GM21390 (cell line): ENCODE data around the gene PYGB.

Experiments used
- ATAC-seq: cut with Tn5 transposase; IDR thresholded peaks from one replicate; pipeline ENCODE4 v1.9.1; 2021; ENCODE audit not compliant: unreplicated experiment

The PYGB gene

DNA sequence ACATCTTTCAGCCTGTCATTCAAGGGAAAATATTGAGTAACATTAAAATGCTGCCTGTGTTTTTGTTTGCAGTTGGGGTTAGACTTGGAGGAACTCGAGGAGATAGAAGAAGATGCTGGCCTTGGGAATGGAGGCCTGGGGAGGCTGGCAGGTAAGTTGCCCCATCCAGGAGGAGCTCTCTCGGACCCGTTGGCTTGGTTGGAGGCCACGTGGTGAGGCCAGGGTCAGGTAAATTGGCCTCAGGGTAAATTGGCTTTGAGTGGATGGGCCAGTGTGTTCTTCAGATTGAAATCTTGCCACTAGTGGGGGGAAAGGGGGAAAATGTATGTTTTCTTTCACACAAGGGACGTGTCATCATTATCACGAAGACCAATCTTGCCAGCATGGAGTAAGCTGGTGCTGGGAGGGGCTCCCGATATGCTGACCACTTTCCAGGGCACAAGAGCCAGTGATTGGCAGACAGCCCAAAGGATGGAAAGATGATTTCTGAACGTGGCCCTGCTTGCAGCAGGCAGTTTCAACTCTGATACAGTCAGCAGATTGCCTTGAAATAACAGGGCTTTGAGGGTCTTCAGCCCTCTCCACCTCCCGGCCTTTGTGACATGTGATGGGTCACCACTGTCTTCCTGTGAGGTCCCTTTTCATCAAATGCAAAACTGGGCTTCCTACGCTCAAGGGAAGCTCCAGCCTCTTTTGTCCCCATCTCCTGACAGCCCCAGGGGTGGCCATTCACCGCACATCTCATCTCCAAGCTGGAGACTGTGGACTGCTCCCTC, 21.4 kb downstream of the PYGB start:
- ATAC-seq, result no peak

DNA sequence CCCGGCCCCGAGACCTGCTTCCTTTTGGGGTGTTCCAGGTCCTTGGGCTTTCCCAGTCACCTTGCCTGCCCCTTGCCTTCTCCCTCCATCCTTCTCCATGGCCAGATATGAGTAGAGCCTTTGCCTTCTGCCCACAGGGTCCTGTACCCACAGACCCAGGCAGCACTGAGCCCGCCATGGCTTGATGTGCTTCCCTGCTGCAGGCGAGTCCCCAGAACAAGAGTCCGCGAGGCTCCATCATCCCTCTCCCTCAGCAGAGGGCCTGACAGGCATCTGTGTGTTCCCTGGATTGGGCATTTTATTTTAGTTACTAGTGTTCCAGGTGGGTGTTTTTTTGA, 21.9 kb downstream of the PYGB start:
- no peak for ATAC-seq

DNA sequence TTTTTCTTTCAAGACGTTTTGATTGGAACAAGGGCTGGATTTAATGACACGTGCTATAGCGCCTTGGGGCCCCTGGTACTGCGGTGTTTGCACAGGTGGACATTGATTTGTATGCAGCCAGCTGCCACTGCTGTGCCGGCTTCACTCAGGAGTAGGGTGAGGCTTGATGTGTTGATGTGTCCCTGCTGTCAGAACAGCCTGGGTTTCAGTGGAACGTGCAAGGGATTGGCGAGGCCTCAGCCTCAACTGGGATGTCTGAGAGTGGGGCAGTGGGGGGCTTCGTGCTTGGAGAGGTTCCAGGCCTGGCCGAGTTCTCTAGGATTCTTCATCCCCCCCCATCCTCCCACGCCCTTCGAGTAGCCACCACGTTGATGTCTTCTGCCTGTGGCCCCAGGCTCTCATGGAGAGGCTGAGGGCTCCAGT, 23.0 kb downstream of the PYGB start:
- ATAC-seq, result no peak

DNA sequence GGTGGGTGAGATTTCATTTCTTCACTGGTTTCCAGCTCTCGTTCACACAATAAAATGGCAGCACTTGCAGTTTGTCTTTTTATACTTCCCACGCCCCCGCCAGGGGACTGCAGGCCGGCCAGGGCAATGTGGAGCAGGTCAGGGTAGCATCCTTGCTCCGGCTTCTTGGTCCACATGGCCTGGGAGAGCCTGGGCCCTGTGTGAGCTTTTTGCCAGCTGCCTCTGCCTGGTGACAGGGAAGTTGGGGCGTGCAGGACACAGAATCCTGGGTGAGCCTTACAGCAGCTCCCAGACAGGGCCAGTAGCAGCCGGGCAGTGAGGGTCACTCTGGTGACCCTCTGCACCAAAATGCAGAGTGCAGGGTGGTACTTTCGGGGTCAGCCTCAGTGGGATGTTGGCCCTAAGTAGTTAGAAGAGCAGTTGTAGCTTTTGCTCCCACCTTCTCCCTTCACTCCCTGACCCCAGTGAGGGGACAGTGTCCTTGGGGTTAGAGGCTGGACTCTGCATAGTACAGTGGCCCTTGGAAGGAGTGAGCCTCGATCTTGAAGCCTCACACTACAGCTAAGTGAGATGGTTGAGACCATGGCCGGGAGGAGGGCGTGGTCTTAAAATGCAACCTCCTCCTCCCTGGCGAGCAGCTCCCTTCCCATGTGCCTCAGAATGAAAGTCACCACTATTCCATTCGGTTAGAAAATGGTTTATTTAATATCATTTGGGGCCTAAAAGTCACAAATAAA, 23.8 kb downstream of the PYGB start:
- ATAC-seq, result no peak

DNA sequence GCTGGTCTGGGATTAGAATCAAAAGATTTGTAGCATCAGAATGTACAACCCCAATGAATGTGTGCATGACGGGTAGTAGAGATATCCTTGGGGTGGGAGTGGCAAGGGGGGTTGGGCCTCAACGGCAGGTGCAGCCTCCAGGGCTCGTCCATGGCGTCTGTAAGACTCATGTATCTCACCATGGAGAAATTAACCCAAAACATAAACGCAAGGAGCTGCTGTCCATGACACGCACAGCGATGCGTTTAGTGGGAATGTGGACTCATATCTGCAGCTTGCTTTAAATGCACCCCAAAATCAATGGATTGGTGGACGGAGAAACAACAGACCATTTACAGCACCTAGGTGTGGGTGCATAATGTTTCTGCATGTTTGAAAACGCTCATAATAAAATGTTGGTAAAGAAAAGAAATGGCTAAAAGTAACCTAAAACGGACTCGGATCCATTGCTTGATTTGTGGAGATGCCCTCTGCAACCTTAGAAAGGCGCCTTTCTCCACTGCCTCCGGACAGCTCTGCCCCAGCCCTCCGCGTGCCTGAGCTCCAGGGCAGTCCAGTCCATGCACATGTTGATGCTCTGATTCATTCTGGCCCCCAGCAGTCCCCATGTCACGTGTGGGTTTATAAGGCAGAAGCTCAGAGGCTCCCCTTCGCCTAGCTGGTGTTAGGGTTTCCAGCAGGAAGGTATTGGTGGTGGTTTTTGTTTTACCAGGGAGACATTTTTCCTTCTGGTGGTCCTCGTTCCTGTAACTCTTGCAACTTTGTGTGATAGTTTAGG, 24.5 kb downstream of the PYGB start:
- ATAC-seq, result no peak

DNA sequence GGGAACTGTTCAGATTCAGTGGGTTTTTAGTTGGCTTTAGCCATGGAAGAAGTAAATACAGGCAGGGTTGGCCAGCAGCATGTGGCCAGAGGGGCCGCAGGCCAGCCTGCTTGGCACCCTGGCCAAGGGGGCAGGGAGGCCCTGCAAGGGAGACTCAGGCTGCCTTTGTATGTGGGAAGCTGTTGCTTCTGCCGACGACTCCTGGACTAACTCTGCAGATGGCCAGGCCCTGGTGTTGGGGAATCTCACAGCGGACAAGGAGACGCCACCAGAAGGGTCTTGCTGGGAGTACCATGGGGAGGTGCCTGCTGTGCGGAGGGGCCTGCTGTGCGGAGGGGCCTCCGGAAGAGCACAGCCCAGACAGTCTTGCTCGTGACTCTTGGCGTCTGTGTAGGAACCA, 25.2 kb downstream of the PYGB start:
- ATAC-seq, result no peak

DNA sequence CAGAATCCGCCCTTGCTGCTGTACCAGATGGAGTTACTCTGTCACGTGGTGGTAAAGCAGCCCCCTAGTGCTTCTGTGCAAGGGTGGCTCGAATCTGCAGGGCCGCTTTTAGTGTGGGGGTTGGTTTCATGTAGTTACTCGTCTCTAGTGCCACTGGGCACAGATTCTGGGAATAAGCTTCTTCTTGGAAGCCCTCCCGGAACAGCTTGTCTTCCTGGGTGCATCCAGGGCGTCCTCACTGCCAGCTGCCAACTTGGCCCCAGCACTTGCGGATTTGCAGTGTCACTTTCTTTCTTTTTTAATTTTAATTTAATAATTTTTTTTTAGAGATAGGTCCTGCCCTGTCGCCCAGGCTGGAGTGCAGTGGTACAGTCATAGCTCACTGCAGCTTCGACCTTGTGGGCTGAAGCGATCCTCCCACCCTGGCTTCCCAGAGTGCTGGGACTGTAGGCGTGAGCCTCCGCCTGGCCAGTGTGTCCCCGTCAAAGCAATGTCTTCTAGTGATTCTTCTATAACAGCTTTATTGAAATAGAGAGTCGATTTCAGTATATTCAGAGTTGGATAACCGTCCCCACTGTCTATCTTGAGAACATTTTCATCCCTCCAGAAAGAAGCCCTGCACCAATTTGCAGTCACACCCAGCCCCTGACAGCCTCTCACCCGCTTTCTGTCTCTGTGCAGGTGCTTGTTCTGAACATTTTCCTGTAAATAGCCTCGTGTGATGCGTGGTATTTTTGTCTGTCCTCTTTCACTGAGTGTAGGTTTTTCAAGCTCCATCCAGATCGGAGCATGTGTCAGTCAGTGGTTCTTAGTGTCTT, 25.9 kb downstream of the PYGB start:
- ATAC-seq, result no peak

DNA sequence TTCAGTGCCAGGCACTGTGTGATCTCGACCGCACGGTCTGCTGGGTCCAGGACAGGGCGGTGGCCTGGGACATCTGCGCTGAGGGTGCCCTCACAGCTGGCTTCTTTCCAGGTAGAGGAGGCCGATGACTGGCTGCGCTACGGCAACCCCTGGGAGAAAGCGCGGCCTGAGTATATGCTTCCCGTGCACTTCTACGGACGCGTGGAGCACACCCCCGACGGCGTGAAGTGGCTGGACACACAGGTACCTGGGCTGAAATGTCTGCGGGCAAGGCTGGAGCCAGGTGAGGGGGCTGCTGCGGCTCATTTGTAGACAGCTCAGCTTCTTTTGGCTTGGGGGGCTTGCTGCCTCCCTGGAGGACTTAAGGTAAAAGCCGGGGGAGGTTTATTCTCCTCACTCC, 26.6 kb downstream of the PYGB start:
- ATAC-seq, result no peak

DNA sequence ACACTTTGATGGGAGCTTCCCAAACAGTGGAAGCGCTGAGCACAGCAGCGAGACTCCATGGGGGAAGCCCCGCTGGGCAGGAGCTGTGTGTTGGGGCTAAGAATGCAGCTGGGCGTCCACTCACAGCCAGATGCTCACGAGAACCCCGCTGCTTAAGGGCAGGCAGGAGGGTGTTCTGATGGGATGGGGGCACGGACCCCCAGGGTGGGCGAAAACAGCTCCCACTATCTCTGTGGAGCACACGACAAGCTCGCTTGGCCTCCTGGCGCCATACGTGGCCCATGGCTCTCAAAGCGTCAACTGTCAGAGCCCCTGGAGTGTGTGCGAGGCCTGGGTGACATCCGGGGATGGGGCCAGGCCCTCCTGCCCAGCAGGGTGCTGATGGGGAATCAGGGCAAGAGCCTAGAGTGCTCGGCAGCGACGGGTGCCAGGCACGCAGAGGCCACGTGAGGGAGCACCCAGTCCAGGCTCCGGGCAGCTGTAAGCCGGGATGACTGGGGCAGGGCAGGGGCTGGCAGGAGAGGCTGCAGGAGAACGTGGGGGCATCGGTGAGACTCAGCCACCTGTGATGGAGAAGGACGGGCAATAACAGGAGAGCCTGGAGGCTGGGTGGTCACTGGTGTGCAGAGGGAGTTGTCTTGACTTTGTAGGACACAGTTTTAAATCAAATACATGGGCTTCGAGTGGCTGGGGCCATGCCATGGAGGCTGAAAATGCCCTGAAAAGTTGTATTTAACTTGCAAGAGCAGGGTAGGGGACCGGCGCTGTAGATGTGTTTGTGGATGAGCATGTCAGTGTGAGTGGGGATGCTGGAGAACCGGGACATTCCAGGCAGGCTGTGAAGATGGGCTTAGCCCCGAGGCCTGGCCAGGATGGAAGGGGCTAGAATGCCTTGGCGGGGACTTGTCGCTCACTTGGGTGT, 27.3 kb downstream of the PYGB start:
- ATAC-seq, result no peak

DNA sequence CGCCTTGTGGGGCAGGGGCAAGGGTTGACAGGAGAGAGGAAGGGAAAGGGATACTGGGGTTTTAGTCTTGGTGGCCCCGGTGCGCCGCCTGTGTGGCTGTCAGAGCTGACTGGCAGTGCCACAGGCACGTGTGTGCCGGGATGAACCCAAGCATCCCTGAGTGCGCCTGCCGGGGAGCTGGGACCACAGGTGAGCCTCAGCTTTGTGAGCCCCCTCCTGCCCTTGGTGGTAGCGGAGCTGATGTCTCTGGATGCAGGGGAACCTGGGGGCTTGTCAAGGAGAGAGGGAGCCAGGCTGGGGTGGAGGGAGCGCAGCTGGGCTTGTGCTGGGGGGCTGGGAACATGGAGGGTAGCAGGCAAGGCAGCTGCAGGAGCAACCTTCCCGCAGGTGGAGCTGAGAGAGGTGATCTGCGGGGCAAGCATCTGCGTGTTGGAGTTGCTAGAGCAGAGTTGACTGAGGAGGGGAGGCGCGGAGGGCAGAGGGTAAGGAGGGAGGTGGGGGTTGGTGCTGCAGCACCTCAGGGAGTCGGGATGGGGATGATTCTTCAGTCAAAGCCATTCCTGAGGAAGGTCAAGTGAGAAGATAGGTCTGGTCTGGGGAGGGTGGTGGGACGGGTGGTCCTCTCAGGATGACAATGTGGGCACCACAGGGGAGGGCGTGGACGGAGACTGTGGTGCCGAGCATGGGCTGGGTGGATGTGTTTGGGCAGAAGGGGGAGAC, 28.1 kb downstream of the PYGB start:
- no peak for ATAC-seq

DNA sequence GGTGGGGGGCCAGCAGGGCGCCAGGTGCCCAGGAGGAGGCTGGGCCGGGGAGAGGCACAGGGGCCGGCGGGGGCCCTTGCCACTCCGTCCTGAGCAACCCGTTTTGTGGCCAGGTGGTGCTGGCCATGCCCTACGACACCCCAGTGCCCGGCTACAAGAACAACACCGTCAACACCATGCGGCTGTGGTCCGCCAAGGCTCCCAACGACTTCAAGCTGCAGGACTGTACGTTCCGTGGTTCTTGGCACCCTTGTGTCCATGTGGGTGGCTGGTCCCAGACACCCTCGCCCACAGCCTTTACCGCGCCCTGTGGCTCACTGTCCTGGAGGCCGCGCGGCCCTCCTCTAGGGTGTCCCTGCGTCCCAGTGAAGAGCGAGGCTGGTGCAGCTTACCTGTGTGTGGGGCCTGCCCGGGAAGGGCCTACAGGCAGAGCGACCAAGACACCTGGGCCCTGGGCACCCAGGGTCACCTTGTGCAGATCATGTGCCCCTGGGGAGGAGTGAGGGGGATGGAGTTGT, 28.7 kb downstream of the PYGB start:
- ATAC-seq, result no peak

DNA sequence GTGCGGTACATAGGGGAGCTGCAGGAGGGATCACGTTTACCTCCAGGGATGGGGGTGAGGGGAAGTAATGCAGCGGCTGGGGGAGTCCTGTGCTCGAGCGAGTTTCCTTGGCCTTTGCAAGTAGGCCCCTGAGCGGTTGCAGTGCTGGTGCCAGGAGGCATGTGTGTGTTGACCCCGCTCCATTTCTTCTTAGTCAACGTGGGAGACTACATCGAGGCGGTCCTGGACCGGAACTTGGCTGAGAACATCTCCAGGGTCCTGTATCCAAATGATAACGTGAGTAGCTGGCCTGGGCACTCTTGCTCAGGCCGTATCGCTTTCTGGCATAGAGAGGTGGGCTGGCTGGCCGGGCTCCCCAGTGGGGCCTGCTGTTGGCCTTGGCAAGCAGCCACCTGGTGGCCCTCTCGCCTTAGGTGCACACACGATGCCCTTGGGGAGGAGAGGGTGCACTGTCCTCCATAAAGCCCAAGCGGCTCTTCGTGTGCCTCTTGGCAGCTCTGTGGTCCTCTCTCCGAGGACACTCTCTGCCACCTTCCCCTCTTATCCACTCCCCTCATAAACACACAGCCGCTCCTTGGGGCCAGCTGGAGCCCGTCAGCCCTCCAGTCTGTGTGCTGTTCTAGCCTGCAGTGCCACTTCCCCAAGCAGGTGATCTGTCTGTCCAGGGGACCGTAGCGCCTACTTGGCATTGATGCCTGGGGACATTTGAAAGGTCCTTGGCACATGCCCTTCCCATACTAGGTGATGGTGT, 29.3 kb downstream of the PYGB start:
- no peak for ATAC-seq

DNA sequence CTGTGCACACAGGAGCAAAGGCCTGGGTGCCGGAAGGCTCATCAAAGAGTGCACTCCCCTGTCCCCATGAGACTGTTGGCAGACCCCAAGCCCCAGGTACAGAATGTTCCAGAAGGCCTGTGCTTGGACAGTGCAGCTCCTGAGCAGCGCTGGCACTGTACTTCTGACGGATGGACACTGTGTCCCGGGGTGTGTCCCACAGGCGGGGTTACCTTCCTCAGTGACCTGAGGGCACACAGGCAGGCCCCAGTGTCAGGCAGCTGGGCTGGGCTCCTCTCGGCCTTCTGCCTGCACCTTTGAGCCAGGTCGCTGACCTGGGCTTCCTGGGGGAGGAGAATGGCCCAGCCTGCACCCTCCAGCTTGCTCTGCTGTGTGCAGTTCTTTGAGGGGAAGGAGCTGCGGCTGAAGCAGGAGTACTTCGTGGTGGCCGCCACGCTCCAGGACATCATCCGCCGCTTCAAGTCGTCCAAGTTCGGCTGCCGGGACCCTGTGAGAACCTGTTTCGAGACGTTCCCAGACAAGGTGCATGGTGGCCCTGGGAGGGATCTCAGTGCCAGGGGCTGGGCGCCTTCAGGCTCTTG, 30.1 kb downstream of the PYGB start:
- ATAC-seq, result no peak

DNA sequence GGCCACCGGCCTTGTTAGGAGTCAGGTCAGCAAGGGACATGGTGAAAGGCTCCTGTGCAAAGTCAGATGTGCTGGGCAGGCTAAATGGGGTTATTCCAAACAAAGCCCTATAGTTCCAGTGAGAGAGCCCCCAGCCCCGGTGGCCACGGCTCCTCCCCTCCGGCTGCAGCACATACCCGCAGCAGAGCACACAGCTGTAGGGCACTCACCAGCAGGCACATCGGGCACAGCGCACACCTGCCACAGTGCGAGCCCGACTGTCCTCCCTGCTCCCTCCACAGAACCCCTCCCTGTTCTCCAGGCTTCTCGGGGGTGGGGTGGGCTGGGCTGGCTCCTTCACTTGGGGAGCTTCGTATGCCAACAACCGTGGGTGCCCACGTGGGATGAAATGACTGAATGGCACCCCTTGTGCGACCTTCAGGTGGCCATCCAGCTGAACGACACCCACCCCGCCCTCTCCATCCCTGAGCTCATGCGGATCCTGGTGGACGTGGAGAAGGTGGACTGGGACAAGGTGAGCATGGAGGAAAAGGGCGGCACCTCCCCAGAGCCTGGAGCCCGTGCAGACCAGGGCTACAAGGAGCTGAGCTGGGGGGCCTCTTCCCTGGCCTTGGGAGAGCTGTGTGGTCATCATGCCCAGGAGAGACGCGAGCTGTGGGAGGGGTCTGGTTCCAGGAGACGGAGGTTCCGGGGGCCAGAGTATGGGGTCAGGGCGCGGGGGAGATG, 30.9 kb downstream of the PYGB start:
- no peak for ATAC-seq

DNA sequence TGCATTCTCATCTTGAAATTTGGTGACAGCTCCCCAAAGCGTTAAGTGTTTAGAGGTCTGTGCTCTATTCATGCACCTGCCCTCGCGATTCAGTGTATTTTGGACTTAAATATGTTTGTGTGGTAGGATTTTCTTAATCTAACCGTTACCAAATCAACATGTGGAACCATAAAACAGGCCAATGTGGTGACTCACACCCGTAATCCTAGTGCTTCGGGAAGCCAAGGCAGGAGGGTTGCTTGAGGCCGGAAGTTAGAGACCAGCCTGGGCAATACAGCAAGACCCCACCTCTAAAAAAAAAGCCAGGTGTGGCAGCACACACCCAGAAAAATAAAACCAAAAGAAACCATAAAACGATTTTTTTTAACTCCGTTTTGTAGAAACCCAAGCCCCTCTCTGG, 31.5 kb downstream of the PYGB start:
- no peak for ATAC-seq

DNA sequence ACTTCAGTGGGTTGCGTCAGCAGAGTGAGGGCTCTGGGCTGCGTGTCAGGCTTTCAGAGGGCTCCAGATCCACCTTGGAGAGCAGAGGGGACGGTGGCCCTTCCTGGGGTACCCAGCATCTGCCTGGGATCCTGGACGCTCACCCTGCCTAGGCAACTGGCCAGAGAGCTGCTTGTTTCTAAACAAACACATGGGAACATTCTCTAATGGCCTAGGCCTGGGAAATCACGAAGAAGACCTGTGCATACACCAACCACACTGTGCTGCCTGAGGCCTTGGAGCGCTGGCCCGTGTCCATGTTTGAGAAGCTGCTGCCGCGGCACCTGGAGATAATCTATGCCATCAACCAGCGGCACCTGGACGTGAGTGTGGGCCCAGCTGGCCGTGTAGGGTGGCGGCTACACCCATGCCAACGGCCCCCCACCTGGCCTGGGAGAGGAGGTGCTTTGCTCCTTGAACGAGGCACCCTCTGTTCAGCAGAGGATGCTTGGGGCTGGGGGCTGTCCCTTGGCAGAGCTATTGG, 32.2 kb downstream of the PYGB start:
- ATAC-seq, result no peak
